GM18951 (cell line): Measurements from ENCODE around the gene DIPK2B.

Experiments
- POLR2A ChIP-seq: IDR thresholded peaks from 4 replicates; pipeline ENCODE4 v1.6.1; 2011; ENCODE audit warnings: mild to moderate bottlenecking; ENCODE audit not compliant: insufficient read length, insufficient read depth; ENCODE audit errors: extremely low read depth
- in situ Hi-C: fragments of 300-500 bp; cut with MboI; formaldehyde crosslinking; loops from one replicate; pipeline ENCODE4 v1.12.0; 2022; ENCODE audit warnings: low sequenced_read_pairs, mixed read lengths, inconsistent platforms; ENCODE audit not compliant: unreplicated experiment

The DIPK2B gene

GRCh38 chrX:45200741-45201234 lies at the start of gene DIPK2B:
DIPK2B (minus strand) TSS chrX:45200876; CDS start chrX:45200826, 50 bp downstream.
- in situ Hi-C loops: no loop called here

GRCh38 chrX:45240301-45240700 lies 39.6 kb upstream of the DIPK2B start:
- TF ChIP-seq POLR2A: no peak

More at GRCh38 chrX:45200741-45201234, at the start of gene DIPK2B:
- TF ChIP-seq POLR2A: no peak

GRCh38 chrX:45238489-45238888 lies 37.8 kb upstream of the DIPK2B start:
- in situ Hi-C loops: no loop called here
- no peak for TF ChIP-seq POLR2A

More at GRCh38 chrX:45240301-45240700, 39.6 kb upstream of the DIPK2B start:
- in situ Hi-C loops: no loop called here

- no peak for TF ChIP-seq POLR2A
- in situ Hi-C loops: no loop called here
Measured at GRCh38 chrX:45233531-45233930, 32.9 kb upstream of the DIPK2B start.

GRCh38 chrX:45232139-45232538 lies 31.5 kb upstream of the DIPK2B start:
- no peak for TF ChIP-seq POLR2A
- in situ Hi-C loops: no loop called here

GRCh38 chrX:45230410-45230809 lies 29.7 kb upstream of the DIPK2B start:
- TF ChIP-seq POLR2A: no peak
- in situ Hi-C loops: no loop called here

GRCh38 chrX:45229348-45229747 lies 28.7 kb upstream of the DIPK2B start:
- in situ Hi-C loops: no loop called here
- TF ChIP-seq POLR2A: no peak

- in situ Hi-C loops: no loop called here
- TF ChIP-seq POLR2A: no peak
Measured at GRCh38 chrX:45228126-45228525, 27.4 kb upstream of the DIPK2B start.

- no peak for TF ChIP-seq POLR2A
- in situ Hi-C loops: no loop called here
Measured at GRCh38 chrX:45208121-45208856, 7.6 kb upstream of the DIPK2B start.

- in situ Hi-C loops: no loop called here
- no peak for TF ChIP-seq POLR2A
Measured at GRCh38 chrX:45202171-45202570, 1.5 kb upstream of the DIPK2B start.

- in situ Hi-C loops: no loop called here
Measured at GRCh38 chrX:45198706-45199105, 2.0 kb downstream of the DIPK2B start.

GRCh38 chrX:45198301-45198700 lies 2.4 kb downstream of the DIPK2B start:
- in situ Hi-C loops: no loop called here
- TF ChIP-seq POLR2A: no peak

More at GRCh38 chrX:45198706-45199105, 2.0 kb downstream of the DIPK2B start:
- TF ChIP-seq POLR2A: no peak

- in situ Hi-C loops: no loop called here
- no peak for TF ChIP-seq POLR2A
Measured at GRCh38 chrX:45196701-45197100, 4.0 kb downstream of the DIPK2B start.

- TF ChIP-seq POLR2A: no peak
- in situ Hi-C loops: no loop called here
Measured at GRCh38 chrX:45191820-45192409, 8.8 kb downstream of the DIPK2B start.

GRCh38 chrX:45191383-45191782 lies 9.3 kb downstream of the DIPK2B start:
- in situ Hi-C loops: no loop called here
- TF ChIP-seq POLR2A: no peak
